Measurements from ENCODE around the gene TARBP1.
"Not testable (repeated sequence)": the region's sequence is repeated elsewhere in the genome, so short reads cannot be mapped to it uniquely, and the experiment has no call there.

TARBP1 gene

GRCh38 chr1:234405676-234406075 is 73.3 kb downstream of the TARBP1 start:
- no peaks in the 10 kb centered on the region for H3K9me3 ChIP-seq (ENCODE audit: control insufficient read depth, low read length)
- WGBS, 2 experiments (ENCODE audit: insufficient coverage in 2 of 2) = 91 to 92% methylated on average over 2 to 4 of the region's 6 CpGs
- H3K36me3 ChIP-seq (ENCODE audit: control insufficient read depth, insufficient read depth, low read length) = no peaks in the 10 kb centered on the region
- no peak overlapping the region for H3K27ac ChIP-seq (ENCODE audit: low read depth, low read length, severe bottlenecking)
- no peak overlapping the region for H3K4me3 ChIP-seq (ENCODE audit: extremely low read depth, insufficient read depth, low read length, poor library complexity, severe bottlenecking)
- H3K4me1 ChIP-seq (ENCODE audit: control insufficient read depth, insufficient read depth, low read length, poor library complexity, severe bottlenecking) = no peaks in the 10 kb centered on the region

- no peaks in the 10 kb centered on the region for H3K9me3 ChIP-seq (ENCODE audit: control insufficient read depth, low read length)
- no peak overlapping the region for H3K27ac ChIP-seq (ENCODE audit: low read depth, low read length, severe bottlenecking)
- no peaks in the 10 kb centered on the region for H3K4me1 ChIP-seq (ENCODE audit: control insufficient read depth, insufficient read depth, low read length, poor library complexity, severe bottlenecking)
- no peaks in the 10 kb centered on the region for H3K36me3 ChIP-seq (ENCODE audit: control insufficient read depth, insufficient read depth, low read length)
- 89 to 91% methylated on average over 3 of the region's 3 CpGs for WGBS, 2 experiments (ENCODE audit: insufficient coverage in 2 of 2)
- H3K4me3 ChIP-seq (ENCODE audit: extremely low read depth, insufficient read depth, low read length, poor library complexity, severe bottlenecking) = no peak overlapping the region
These were observed 76.0 kb downstream of the TARBP1 start for GRCh38 chr1:234402939-234403338.

- 91 to 98% methylated on average over 3 of the region's 3 CpGs for WGBS, 2 experiments (ENCODE audit: insufficient coverage in 2 of 2)
- Histone ChIP-seq H3K36me3 (ENCODE audit: control insufficient read depth, insufficient read depth, low read length) (no peaks in the 10 kb centered on the region), H3K4me1 (ENCODE audit: control insufficient read depth, insufficient read depth, low read length, poor library complexity, severe bottlenecking) (no peaks in the 10 kb centered on the region)
These were observed 77.3 kb downstream of the TARBP1 start for GRCh38 chr1:234401658-234402057.

GRCh38 chr1:234400773-234401172 is 78.2 kb downstream of the TARBP1 start:
- no peak overlapping the region for H3K4me3 ChIP-seq (ENCODE audit: extremely low read depth, insufficient read depth, low read length, poor library complexity, severe bottlenecking)
- H3K27ac ChIP-seq (ENCODE audit: low read depth, low read length, severe bottlenecking) = no peak overlapping the region
- no peaks in the 10 kb centered on the region for H3K4me1 ChIP-seq (ENCODE audit: control insufficient read depth, insufficient read depth, low read length, poor library complexity, severe bottlenecking)
- no peaks in the 10 kb centered on the region for H3K36me3 ChIP-seq (ENCODE audit: control insufficient read depth, insufficient read depth, low read length)
- no peaks in the 10 kb centered on the region for H3K9me3 ChIP-seq (ENCODE audit: control insufficient read depth, low read length)

More at GRCh38 chr1:234401658-234402057, 77.3 kb downstream of the TARBP1 start:
- Histone ChIP-seq H3K27ac (ENCODE audit: low read depth, low read length, severe bottlenecking) (no peak overlapping the region), H3K4me3 (ENCODE audit: extremely low read depth, insufficient read depth, low read length, poor library complexity, severe bottlenecking) (no peak overlapping the region), H3K9me3 (ENCODE audit: control insufficient read depth, low read length) (no peaks in the 10 kb centered on the region)

- H3K4me1 ChIP-seq (ENCODE audit: control insufficient read depth, insufficient read depth, low read length, poor library complexity, severe bottlenecking); H3K4me3 ChIP-seq (ENCODE audit: extremely low read depth, insufficient read depth, low read length, poor library complexity, severe bottlenecking); H3K27ac ChIP-seq (ENCODE audit: low read depth, low read length, severe bottlenecking); H3K36me3 ChIP-seq (ENCODE audit: control insufficient read depth, insufficient read depth, low read length); H3K9me3 ChIP-seq (ENCODE audit: control insufficient read depth, low read length): not testable (repeated sequence)
- WGBS, 2 experiments (ENCODE audit: insufficient coverage in 2 of 2) = no CpG with 5 or more reads among the region's 6 CpGs
These were observed 79.5 kb downstream of the TARBP1 start for GRCh38 chr1:234399515-234399914.

GRCh38 chr1:234398849-234399381 is 80.1 kb downstream of the TARBP1 start:
- H3K36me3 ChIP-seq (ENCODE audit: control insufficient read depth, insufficient read depth, low read length) = no peaks in the 10 kb centered on the region
- 94 to 96% methylated on average over 3 to 5 of the region's 8 CpGs for WGBS, 2 experiments (ENCODE audit: insufficient coverage in 2 of 2)
- no peaks in the 10 kb centered on the region for H3K4me1 ChIP-seq (ENCODE audit: control insufficient read depth, insufficient read depth, low read length, poor library complexity, severe bottlenecking)
- no peak overlapping the region for H3K4me3 ChIP-seq (ENCODE audit: extremely low read depth, insufficient read depth, low read length, poor library complexity, severe bottlenecking)
- no peaks in the 10 kb centered on the region for H3K9me3 ChIP-seq (ENCODE audit: control insufficient read depth, low read length)
- no peak overlapping the region for H3K27ac ChIP-seq (ENCODE audit: low read depth, low read length, severe bottlenecking)

- 100% methylated on average over 2 of the region's 5 CpGs for WGBS, 2 experiments (ENCODE audit: insufficient coverage in 2 of 2)
These were observed 81.2 kb downstream of the TARBP1 start for GRCh38 chr1:234397732-234398131.

GRCh38 chr1:234396871-234397270 is 82.1 kb downstream of the TARBP1 start:
- H3K36me3 ChIP-seq (ENCODE audit: control insufficient read depth, insufficient read depth, low read length) = peaks cover 5% of the 10 kb centered on the region
- no peak overlapping the region for H3K27ac ChIP-seq (ENCODE audit: low read depth, low read length, severe bottlenecking)
- 98% methylated on average over 5 to 6 of the region's 6 CpGs for WGBS, 2 experiments (ENCODE audit: insufficient coverage in 2 of 2)
- no peak overlapping the region for H3K4me3 ChIP-seq (ENCODE audit: extremely low read depth, insufficient read depth, low read length, poor library complexity, severe bottlenecking)
- no peaks in the 10 kb centered on the region for H3K4me1 ChIP-seq (ENCODE audit: control insufficient read depth, insufficient read depth, low read length, poor library complexity, severe bottlenecking)
- no peaks in the 10 kb centered on the region for H3K9me3 ChIP-seq (ENCODE audit: control insufficient read depth, low read length)

More at GRCh38 chr1:234397732-234398131, 81.2 kb downstream of the TARBP1 start:
- H3K4me3 ChIP-seq (ENCODE audit: extremely low read depth, insufficient read depth, low read length, poor library complexity, severe bottlenecking) = no peak overlapping the region
- no peak overlapping the region for H3K27ac ChIP-seq (ENCODE audit: low read depth, low read length, severe bottlenecking)
- no peaks in the 10 kb centered on the region for H3K9me3 ChIP-seq (ENCODE audit: control insufficient read depth, low read length)
- H3K4me1 ChIP-seq (ENCODE audit: control insufficient read depth, insufficient read depth, low read length, poor library complexity, severe bottlenecking) = no peaks in the 10 kb centered on the region
- peaks cover 5% of the 10 kb centered on the region for H3K36me3 ChIP-seq (ENCODE audit: control insufficient read depth, insufficient read depth, low read length)

- Histone ChIP-seq H3K4me3 (ENCODE audit: extremely low read depth, insufficient read depth, low read length, poor library complexity, severe bottlenecking) (no peak overlapping the region), H3K27ac (ENCODE audit: low read depth, low read length, severe bottlenecking) (no peak overlapping the region), H3K36me3 (ENCODE audit: control insufficient read depth, insufficient read depth, low read length) (peaks cover 7% of the 10 kb centered on the region), H3K9me3 (ENCODE audit: control insufficient read depth, low read length) (no peaks in the 10 kb centered on the region), H3K4me1 (ENCODE audit: control insufficient read depth, insufficient read depth, low read length, poor library complexity, severe bottlenecking) (no peaks in the 10 kb centered on the region)
- WGBS, 2 experiments (ENCODE audit: insufficient coverage in 2 of 2) = 96 to 98% methylated on average over 8 of the region's 8 CpGs
These were observed 82.9 kb downstream of the TARBP1 start for GRCh38 chr1:234396092-234396491.

- H3K4me1 ChIP-seq (ENCODE audit: control insufficient read depth, insufficient read depth, low read length, poor library complexity, severe bottlenecking) = no peaks in the 10 kb centered on the region
- no peak overlapping the region for H3K4me3 ChIP-seq (ENCODE audit: extremely low read depth, insufficient read depth, low read length, poor library complexity, severe bottlenecking)
- H3K36me3 ChIP-seq (ENCODE audit: control insufficient read depth, insufficient read depth, low read length) = peaks cover 9% of the 10 kb centered on the region
- 90 to 98% methylated on average over 5 of the region's 5 CpGs for WGBS, 2 experiments (ENCODE audit: insufficient coverage in 2 of 2)
- H3K9me3 ChIP-seq (ENCODE audit: control insufficient read depth, low read length) = no peaks in the 10 kb centered on the region
- no peak overlapping the region for H3K27ac ChIP-seq (ENCODE audit: low read depth, low read length, severe bottlenecking)
These were observed 83.7 kb downstream of the TARBP1 start for GRCh38 chr1:234395297-234395696.

GRCh38 chr1:234393190-234393589 is 85.8 kb downstream of the TARBP1 start:
- 86 to 97% methylated on average over 4 of the region's 6 CpGs for WGBS, 2 experiments (ENCODE audit: insufficient coverage in 2 of 2)
- H3K27ac ChIP-seq (ENCODE audit: low read depth, low read length, severe bottlenecking) = no peak overlapping the region
- H3K9me3 ChIP-seq (ENCODE audit: control insufficient read depth, low read length) = no peaks in the 10 kb centered on the region
- peaks cover 9% of the 10 kb centered on the region for H3K36me3 ChIP-seq (ENCODE audit: control insufficient read depth, insufficient read depth, low read length)
- no peaks in the 10 kb centered on the region for H3K4me1 ChIP-seq (ENCODE audit: control insufficient read depth, insufficient read depth, low read length, poor library complexity, severe bottlenecking)
- no peak overlapping the region for H3K4me3 ChIP-seq (ENCODE audit: extremely low read depth, insufficient read depth, low read length, poor library complexity, severe bottlenecking)
